SK-N-SH (cell line): ENCODE data around the gene ENTR1. TPM values are rescaled to one million over a fixed set of nuclear protein-coding genes. Genes with fewer than 3 reads are reported as not detected.

Source experiments
- CTCF ChIA-PET: fragments of 300-600, 350-600 bp; formaldehyde crosslinking; extraction: SDS; loops from one replicate; lab custom pipeline; 2021; lab: Yijun Ruan, JAX
- POLR2A ChIA-PET: fragments of 350-600 bp; sonication (Branson Sonifier 250); formaldehyde crosslinking; extraction: SDS; loops from one replicate; lab custom pipeline; 2020; ENCODE audit warnings: antibody characterized with exemption, inconsistent platforms; lab: Yijun Ruan, JAX
- DNase-seq: peaks from one replicate; pipeline ENCODE4 v3.0.0; 2012
- H2AFZ ChIP-seq: fragments of 200-600 bp; sonication (generic); 2 replicates; pipeline ENCODE4 v1.8.1; 2016; ENCODE audit warnings: antibody characterized with exemption, mild to moderate bottlenecking, low read depth
- H3F3A ChIP-seq: fragments of 200-600 bp; sonication (generic); replicated peaks from 2 replicates; pipeline ENCODE3; 2016; ENCODE audit warnings: antibody characterized with exemption, mild to moderate bottlenecking; ENCODE audit not compliant: insufficient read depth
- H3K27ac ChIP-seq, 2 experiments: fragments of 200-500 bp in 1 of 2; fragments of 200-600 bp in 1 of 2; sonication (Bioruptor generic) in 1 of 2; sonication (generic), shearing (Covaris generic) in 1 of 2; 2 replicates each; pipeline versions ENCODE4 v1.5.1 to v1.6.1; 2014 to 2016; ENCODE audit warnings: low read depth in 2 of 2, inconsistent platforms in 1 of 2, low read length in 1 of 2, mild to moderate bottlenecking in 1 of 2, mixed read lengths in 1 of 2
- H3K27me3 ChIP-seq: fragments of 200-600 bp; sonication (generic), shearing (Covaris generic); 2 replicates; pipeline ENCODE4 v1.6.1; 2016; ENCODE audit warnings: mixed run types; ENCODE audit not compliant: insufficient read depth
- H3K36me3 ChIP-seq, 2 experiments: fragments of 200-500 bp in 1 of 2; fragments of 200-600 bp in 1 of 2; sonication (Bioruptor generic) in 1 of 2; sonication (generic) in 1 of 2; replicated peaks in 1 of 2; 2 replicates each; pipeline versions ENCODE3 to v1.5.1; 2014 to 2016; ENCODE audit warnings: low read length in 1 of 2, mild to moderate bottlenecking in 1 of 2; ENCODE audit not compliant: insufficient read depth in 2 of 2, control insufficient read depth in 1 of 2
- H3K4me1 ChIP-seq, 2 experiments: fragments of 200-500 bp in 1 of 2; fragments of 200-600 bp in 1 of 2; sonication (Bioruptor generic) in 1 of 2; sonication (generic), shearing (Covaris generic) in 1 of 2; 2 replicates each; pipeline versions ENCODE4 v1.5.1 to v1.6.1; 2014 to 2016; ENCODE audit warnings: low read depth in 1 of 2, low read length in 1 of 2, mixed run types in 1 of 2; ENCODE audit not compliant: insufficient read depth in 2 of 2, control insufficient read depth in 1 of 2
- H3K4me2 ChIP-seq: fragments of 200-600 bp; sonication (generic), shearing (Covaris generic); 2 replicates; pipeline ENCODE4 v1.6.1; 2017; ENCODE audit warnings: mixed run types
- H3K4me3 ChIP-seq, 2 experiments: fragments of 200-500 bp in 1 of 2; fragments of 200-600 bp in 1 of 2; sonication (Bioruptor generic) in 1 of 2; sonication (generic), shearing (Covaris generic) in 1 of 2; 2 replicates each; pipeline versions ENCODE4 v1.5.1 to v1.8.1; 2014 to 2016; ENCODE audit warnings: low read depth in 2 of 2, inconsistent platforms in 1 of 2, low read length in 1 of 2, mild to moderate bottlenecking in 1 of 2, mixed read lengths in 1 of 2, moderate library complexity in 1 of 2
- H3K79me2 ChIP-seq: fragments of 200-600 bp; sonication (generic); 2 replicates; pipeline ENCODE4 v1.8.1; 2017; ENCODE audit warnings: mild to moderate bottlenecking; ENCODE audit not compliant: insufficient read depth
- H3K9ac ChIP-seq: fragments of 200-600 bp; sonication (generic); 2 replicates; pipeline ENCODE4 v1.6.1; 2017; ENCODE audit warnings: mixed run types
- H3K9me2 ChIP-seq: fragments of 200-600 bp; sonication (generic); 2 replicates; pipeline ENCODE4 v1.6.1; 2017; ENCODE audit warnings: mixed run types
- H3K9me3 ChIP-seq: fragments of 200-600 bp; sonication (generic); 2 replicates; pipeline ENCODE4 v1.6.1; 2017; ENCODE audit warnings: mixed run types, mild to moderate bottlenecking, moderate library complexity
- H4K20me1 ChIP-seq: fragments of 200-600 bp; sonication (generic); 2 replicates; pipeline ENCODE4 v1.6.1; 2017; ENCODE audit warnings: mild to moderate bottlenecking, mixed run types; ENCODE audit not compliant: insufficient read depth
- CHD2 ChIP-seq: fragments of 150-350 bp; IDR thresholded peaks from 2 replicates; pipeline ENCODE4 v1.6.1; 2018; ENCODE audit warnings: low read length; ENCODE audit not compliant: partially characterized antibody
- FOSL2 ChIP-seq: IDR thresholded peaks from 2 replicates; pipeline ENCODE4 v1.4.0; 2012; ENCODE audit warnings: low read depth, mild to moderate bottlenecking, moderate library complexity, borderline replicate concordance
- FOXM1 ChIP-seq: IDR thresholded peaks from 2 replicates; pipeline ENCODE4 v1.4.0; 2012; ENCODE audit warnings: low read depth, mild to moderate bottlenecking
- GATA2 ChIP-seq: sonication (generic); formaldehyde crosslinking; IDR thresholded peaks from 2 replicates; pipeline ENCODE4 v1.5.0; 2020; ENCODE audit warnings: mild to moderate bottlenecking, missing genetic modification reagents
- JUND ChIP-seq: IDR thresholded peaks from 2 replicates; pipeline ENCODE4 v1.4.0; 2012
- MXI1 ChIP-seq: IDR thresholded peaks from 2 replicates; pipeline ENCODE4 v1.6.1; 2012; ENCODE audit warnings: mild to moderate bottlenecking, low read depth, low read length, improper control_type of control experiment
- NFIC ChIP-seq: IDR thresholded peaks from 2 replicates; pipeline ENCODE4 v1.4.0; 2012; ENCODE audit warnings: borderline replicate concordance
- NRF1 ChIP-seq: IDR thresholded peaks from 2 replicates; pipeline ENCODE4 v1.6.1; 2012; ENCODE audit warnings: low read depth, mild to moderate bottlenecking, low read length
- POLR2AphosphoS5 ChIP-seq: IDR thresholded peaks from 2 replicates; pipeline ENCODE4 v1.6.1; 2012; ENCODE audit warnings: low read depth, low read length
- RFX5 ChIP-seq: IDR thresholded peaks from 2 replicates; pipeline ENCODE4 v1.6.1; 2012; ENCODE audit warnings: mild to moderate bottlenecking, improper control_type of control experiment, low read length
- WGBS: methylation state at CpG from one replicate; pipeline ENCODE4 v1.1.6; 2017; ENCODE audit warnings: low lambda C conversion rate; 5-methylcytosine and 5-hydroxymethylcytosine counted together
- polyA plus RNA-seq, 3 experiments: library from polyadenylated mRNA; depleted of rRNA; stranded (reverse); fragments of >200 nt; gene quantifications; 2 replicates each; pipeline ENCODE4 v1.2.3, GENCODE V29; 2012
- TF ChIP-seq, protein P1 (sequence below): IDR thresholded peaks from 2 replicates; pipeline ENCODE4 v1.4.0; 2012; ENCODE audit warnings: low read depth, borderline replicate concordance
- TF ChIP-seq, protein P2 (sequence below): IDR thresholded peaks from 2 replicates; pipeline ENCODE4 v1.6.1; 2012; ENCODE audit warnings: mild to moderate bottlenecking, low read depth, low read length, moderate library complexity
- TF ChIP-seq, protein P3 (sequence below): IDR thresholded peaks from 2 replicates; pipeline ENCODE4 v1.4.0; 2012; ENCODE audit warnings: low read depth
- TF ChIP-seq, protein P4 (sequence below): fragments of 150-350 bp; IDR thresholded peaks from 2 replicates; pipeline ENCODE4 v1.6.1; 2017; ENCODE audit warnings: antibody characterized with exemption, low read length, low read depth, borderline replicate concordance

ENTR1 gene
- polyA plus RNA-seq, 1 of the 3 experiments (the other 2 are of a cell fraction), result 71.3 TPM

DNA sequence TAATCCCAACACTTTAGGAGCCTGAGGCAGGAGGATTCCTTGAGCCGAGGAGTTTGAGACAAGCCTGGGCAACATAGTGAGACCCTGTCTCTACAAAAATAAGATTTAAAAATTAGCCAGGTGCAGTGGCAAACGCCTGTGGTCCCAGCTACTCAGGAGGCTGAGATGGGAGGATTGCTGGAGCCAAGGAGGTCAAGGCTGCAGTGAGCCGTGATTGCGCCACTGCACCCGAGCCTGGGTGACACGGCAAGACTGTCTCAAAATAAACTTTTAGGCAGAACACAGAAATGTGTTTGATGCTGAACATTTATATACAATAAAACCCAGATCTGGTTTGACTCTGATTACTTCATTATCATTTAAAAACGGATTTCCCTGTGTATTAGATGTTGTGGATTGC, 4.9 kb downstream of the ENTR1 start:
- H3K4me2 ChIP-seq, result no peak overlapping the region

DNA sequence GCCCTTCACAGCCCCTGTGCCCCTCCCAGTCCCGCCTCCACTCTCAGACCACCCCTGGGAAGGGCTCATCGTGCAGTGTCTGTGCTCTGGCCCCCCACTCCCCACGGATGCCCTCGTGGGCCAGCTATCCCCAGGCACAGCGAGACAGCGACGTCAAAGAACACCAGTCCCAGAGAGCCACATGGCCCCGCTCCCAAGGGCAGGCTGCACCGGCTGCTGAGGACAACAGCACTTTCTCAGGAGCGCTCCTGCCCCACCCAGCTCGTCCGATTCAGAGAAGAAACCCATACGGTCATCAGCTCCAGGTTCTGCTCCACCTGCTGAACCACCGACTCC, 5.6 kb downstream of the ENTR1 start:
- Histone ChIP-seq H3K9ac (no peak overlapping the region), H2AFZ (no peak overlapping the region), H3K4me1 (peaks cover 11 to 17% of the 10 kb centered on the region in 2 experiments; a peak in 3 of 4 replicates), H3K9me2 (no peaks in the 10 kb centered on the region), H3K36me3 (peaks cover 13 to 58% of the 10 kb centered on the region in 2 experiments), H3K4me2 (no peak overlapping the region), H3K27ac (no peak overlapping the region), H3K9me3 (no peaks in the 10 kb centered on the region), H3F3A (peaks cover 19% of the 10 kb centered on the region), H3K27me3 (no peaks in the 10 kb centered on the region), H4K20me1 (no peaks in the 10 kb centered on the region), H3K4me3 (no peak overlapping the region), H3K79me2 (peaks cover 20% of the 10 kb centered on the region)
- WGBS, result 94% methylated on average over 13 of the region's 14 CpGs
- CTCF ChIA-PET, result interaction anchor here (0.6 to 1.3 kb wide), 3 partner anchors 13 to 1134 kb away, joined by 3 to 5 read pairs (median 3); partner anchors contain the start of gene DNLZ
- POLR2A ChIA-PET, result no interaction called here
- TF ChIP-seq FOXM1 (no peak), POLR2AphosphoS5 (no peak), FOSL2 (no peak), CHD2 (no peak)
- TF ChIP-seq, protein P1, sequence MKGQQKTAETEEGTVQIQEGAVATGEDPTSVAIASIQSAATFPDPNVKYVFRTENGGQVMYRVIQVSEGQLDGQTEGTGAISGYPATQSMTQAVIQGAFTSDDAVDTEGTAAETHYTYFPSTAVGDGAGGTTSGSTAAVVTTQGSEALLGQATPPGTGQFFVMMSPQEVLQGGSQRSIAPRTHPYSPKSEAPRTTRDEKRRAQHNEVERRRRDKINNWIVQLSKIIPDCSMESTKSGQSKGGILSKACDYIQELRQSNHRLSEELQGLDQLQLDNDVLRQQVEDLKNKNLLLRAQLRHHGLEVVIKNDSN, result no peak
- TF ChIP-seq, protein P2, sequence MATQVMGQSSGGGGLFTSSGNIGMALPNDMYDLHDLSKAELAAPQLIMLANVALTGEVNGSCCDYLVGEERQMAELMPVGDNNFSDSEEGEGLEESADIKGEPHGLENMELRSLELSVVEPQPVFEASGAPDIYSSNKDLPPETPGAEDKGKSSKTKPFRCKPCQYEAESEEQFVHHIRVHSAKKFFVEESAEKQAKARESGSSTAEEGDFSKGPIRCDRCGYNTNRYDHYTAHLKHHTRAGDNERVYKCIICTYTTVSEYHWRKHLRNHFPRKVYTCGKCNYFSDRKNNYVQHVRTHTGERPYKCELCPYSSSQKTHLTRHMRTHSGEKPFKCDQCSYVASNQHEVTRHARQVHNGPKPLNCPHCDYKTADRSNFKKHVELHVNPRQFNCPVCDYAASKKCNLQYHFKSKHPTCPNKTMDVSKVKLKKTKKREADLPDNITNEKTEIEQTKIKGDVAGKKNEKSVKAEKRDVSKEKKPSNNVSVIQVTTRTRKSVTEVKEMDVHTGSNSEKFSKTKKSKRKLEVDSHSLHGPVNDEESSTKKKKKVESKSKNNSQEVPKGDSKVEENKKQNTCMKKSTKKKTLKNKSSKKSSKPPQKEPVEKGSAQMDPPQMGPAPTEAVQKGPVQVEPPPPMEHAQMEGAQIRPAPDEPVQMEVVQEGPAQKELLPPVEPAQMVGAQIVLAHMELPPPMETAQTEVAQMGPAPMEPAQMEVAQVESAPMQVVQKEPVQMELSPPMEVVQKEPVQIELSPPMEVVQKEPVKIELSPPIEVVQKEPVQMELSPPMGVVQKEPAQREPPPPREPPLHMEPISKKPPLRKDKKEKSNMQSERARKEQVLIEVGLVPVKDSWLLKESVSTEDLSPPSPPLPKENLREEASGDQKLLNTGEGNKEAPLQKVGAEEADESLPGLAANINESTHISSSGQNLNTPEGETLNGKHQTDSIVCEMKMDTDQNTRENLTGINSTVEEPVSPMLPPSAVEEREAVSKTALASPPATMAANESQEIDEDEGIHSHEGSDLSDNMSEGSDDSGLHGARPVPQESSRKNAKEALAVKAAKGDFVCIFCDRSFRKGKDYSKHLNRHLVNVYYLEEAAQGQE, result no peak
- TF ChIP-seq, protein P3, sequence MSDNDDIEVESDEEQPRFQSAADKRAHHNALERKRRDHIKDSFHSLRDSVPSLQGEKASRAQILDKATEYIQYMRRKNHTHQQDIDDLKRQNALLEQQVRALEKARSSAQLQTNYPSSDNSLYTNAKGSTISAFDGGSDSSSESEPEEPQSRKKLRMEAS, result no peak
- DNase-seq, result no peak

More for the DNA sequence above, 4.9 kb downstream of the ENTR1 start:
- no peak overlapping the region for H2AFZ ChIP-seq
- POLR2A ChIA-PET, result no interaction called here
- H4K20me1 ChIP-seq, result no peaks in the 10 kb centered on the region
- TF ChIP-seq RFX5 (no peak), POLR2AphosphoS5 (no peak), GATA2 (CRISPR knock-in tag) (no peak), NRF1 (no peak), MXI1 (no peak), NFIC (no peak), JUND (no peak)
- TF ChIP-seq, protein P4, sequence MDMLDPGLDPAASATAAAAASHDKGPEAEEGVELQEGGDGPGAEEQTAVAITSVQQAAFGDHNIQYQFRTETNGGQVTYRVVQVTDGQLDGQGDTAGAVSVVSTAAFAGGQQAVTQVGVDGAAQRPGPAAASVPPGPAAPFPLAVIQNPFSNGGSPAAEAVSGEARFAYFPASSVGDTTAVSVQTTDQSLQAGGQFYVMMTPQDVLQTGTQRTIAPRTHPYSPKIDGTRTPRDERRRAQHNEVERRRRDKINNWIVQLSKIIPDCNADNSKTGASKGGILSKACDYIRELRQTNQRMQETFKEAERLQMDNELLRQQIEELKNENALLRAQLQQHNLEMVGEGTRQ, result no peak
- TF ChIP-seq, protein P2, result no peak
- TF ChIP-seq, protein P1, result no peak
- TF ChIP-seq, protein P3, result no peak
- WGBS, result 91% methylated on average over 7 of the region's 7 CpGs
- H3K27ac ChIP-seq, result no peak overlapping the region
- no peaks in the 10 kb centered on the region for H3K9me3 ChIP-seq
- H3K79me2 ChIP-seq, result peaks cover 24% of the 10 kb centered on the region
- CTCF ChIA-PET, result interaction anchor here (0.6 to 1.3 kb wide), 3 partner anchors 14 to 1133 kb away, joined by 3 to 5 read pairs (median 3); partner anchors contain the start of gene DNLZ
- H3K9ac ChIP-seq, result no peak overlapping the region
- H3F3A ChIP-seq, result peaks cover 19% of the 10 kb centered on the region
- no peak overlapping the region for H3K4me3 ChIP-seq
- H3K36me3 ChIP-seq, result peaks cover 13 to 58% of the 10 kb centered on the region in 2 experiments
- no peaks in the 10 kb centered on the region for H3K9me2 ChIP-seq
- no peaks in the 10 kb centered on the region for H3K27me3 ChIP-seq
- peaks cover 11 to 14% of the 10 kb centered on the region in 2 experiments; a peak in 3 of 4 replicates for H3K4me1 ChIP-seq
- no peak for DNase-seq
